HCT116 (cell line): ENCODE results near the gene FRRS1. TPM values are rescaled to one million over a fixed set of nuclear protein-coding genes. Genes with fewer than 3 reads are reported as not detected.
"Not testable (repeated sequence)": the region's sequence is repeated elsewhere in the genome, so short reads cannot be mapped to it uniquely, and the experiment has no call there.

ENCODE experiments used
- ATAC-seq: fragments of 200-7000 bp; cut with Tn5 transposase; 2 replicates; pipeline ENCODE4 v1.9.1; 2020; ENCODE audit warnings: mild to moderate bottlenecking, moderate library complexity
- BruUV-seq: library from RNA; stranded (reverse); fragments of 400-500 nt; replicated peaks from 2 replicates; lab custom pipeline; 2021; lab: Mats Ljungman, UMichigan
- CTCF ChIA-PET: fragments of 300-600 bp; sonication (Branson Sonifier 250); formaldehyde crosslinking; loops from one replicate; lab custom pipeline; 2021; ENCODE audit warnings: antibody characterized with exemption; lab: Charles Lee
- POLR2A ChIA-PET: fragments of 300-600, 350-600 bp; sonication (Branson Sonifier 250); formaldehyde crosslinking; loops from one replicate; lab custom pipeline; 2021; ENCODE audit warnings: antibody characterized with exemption; lab: Charles Lee
- RAD21 ChIA-PET, 2 experiments: fragments of 300-600 bp; sonication (Branson Sonifier 250); formaldehyde crosslinking; loops; one replicate each; lab custom pipeline; 2023; ENCODE audit warnings: low total read pairs in 2 of 2; ENCODE audit not compliant: uncharacterized antibody in 2 of 2, unreplicated experiment in 2 of 2, low non-redundant PET in 1 of 2; lab: Charles Lee
- DNase-seq: peaks from one replicate; pipeline ENCODE4 v3.0.0-alpha.2; 2010; ENCODE audit warnings: low read depth, low spot score
- H2AFZ ChIP-seq: fragments of 200-600 bp; shearing (Covaris generic), sonication (generic); 2 replicates; pipeline ENCODE4 v1.6.1; 2017; ENCODE audit warnings: low read depth, mixed run types, mixed read lengths, antibody characterized with exemption, low read length; ENCODE audit not compliant: poor library complexity, severe bottlenecking
- H3K27ac ChIP-seq: 2 replicates; pipeline ENCODE4 v1.5.1; 2012; ENCODE audit warnings: low read depth, low read length
- H3K27me3 ChIP-seq: fragments of 200-600 bp; sonication (generic); 2 replicates; pipeline ENCODE4 v1.6.1; 2016; ENCODE audit warnings: mixed run types, low read length, mixed read lengths; ENCODE audit not compliant: insufficient read depth
- H3K36me3 ChIP-seq, 2 experiments: fragments of 200-500 bp in 1 of 2; fragments of 200-600 bp in 1 of 2; sonication (Bioruptor generic) in 1 of 2; sonication (generic) in 1 of 2; 2 replicates each; pipeline versions ENCODE4 v1.5.1 to v1.6.1; 2014 to 2016; ENCODE audit warnings: low read length in 2 of 2, inconsistent platforms in 1 of 2, mixed read lengths in 1 of 2, mixed run types in 1 of 2; ENCODE audit not compliant: insufficient read depth in 2 of 2, control insufficient read depth in 1 of 2
- H3K4me1 ChIP-seq, 2 experiments: fragments of 200-600 bp in 1 of 2; sonication (generic) in 1 of 2; 2 replicates each; pipeline versions ENCODE4 v1.5.1 to v1.6.1; 2012 to 2017; ENCODE audit warnings: low read length in 2 of 2, inconsistent platforms in 1 of 2, mild to moderate bottlenecking in 1 of 2, mixed read lengths in 1 of 2, mixed run types in 1 of 2, moderate library complexity in 1 of 2; ENCODE audit not compliant: insufficient read depth in 2 of 2, control insufficient read depth in 1 of 2
- H3K4me2 ChIP-seq: fragments of 200-600 bp; sonication (generic); 2 replicates; pipeline ENCODE4 v1.6.1; 2017; ENCODE audit warnings: mixed run types, low read length, mixed read lengths
- H3K4me3 ChIP-seq, 2 experiments: fragments of 200-600 bp in 1 of 2; sonication (generic) in 1 of 2; replicated peaks in 1 of 2; 2 replicates each; pipeline ENCODE4 v1.5.1; 2011 to 2016; ENCODE audit warnings: low read length in 2 of 2, control low read depth in 1 of 2, low read depth in 1 of 2, mild to moderate bottlenecking in 1 of 2, mixed read lengths in 1 of 2, mixed run types in 1 of 2
- H3K79me2 ChIP-seq: fragments of 200-600 bp; sonication (generic); 2 replicates; pipeline ENCODE4 v1.6.1; 2017; ENCODE audit warnings: mild to moderate bottlenecking, mixed run types, low read length, moderate library complexity, mixed read lengths; ENCODE audit not compliant: insufficient read depth
- H3K9ac ChIP-seq: fragments of 200-600 bp; sonication (generic); 2 replicates; pipeline ENCODE4 v1.6.1; 2016; ENCODE audit warnings: low read length, mixed read lengths
- H3K9me2 ChIP-seq: fragments of 200-600 bp; sonication (generic), shearing (Covaris generic); 2 replicates; pipeline ENCODE4 v1.6.1; 2017; ENCODE audit warnings: mixed run types, mild to moderate bottlenecking, moderate library complexity; ENCODE audit not compliant: insufficient read depth
- H3K9me3 ChIP-seq, 2 experiments: fragments of 200-500 bp in 1 of 2; fragments of 200-600 bp in 1 of 2; sonication (Bioruptor generic) in 1 of 2; sonication (generic) in 1 of 2; 2 replicates each; pipeline ENCODE4 v1.6.1; 2014 to 2017; ENCODE audit warnings: low read length in 2 of 2, mixed read lengths in 2 of 2, inconsistent platforms in 1 of 2, low read depth in 1 of 2, mild to moderate bottlenecking in 1 of 2, mixed run types in 1 of 2, moderate library complexity in 1 of 2; ENCODE audit not compliant: control insufficient read depth in 1 of 2, insufficient read depth in 1 of 2
- H4K20me1 ChIP-seq: fragments of 200-600 bp; sonication (generic), shearing (Covaris generic); 2 replicates; pipeline ENCODE4 v1.6.1; 2017; ENCODE audit warnings: mixed run types, mild to moderate bottlenecking, moderate library complexity; ENCODE audit not compliant: insufficient read depth
- ATF3 ChIP-seq: IDR thresholded peaks from 2 replicates; pipeline ENCODE4 v1.6.1; 2012
- CTCF ChIP-seq, 3 experiments: fragments of 200-600 bp in 1 of 3; sonication (generic) in 1 of 3; IDR thresholded peaks in 2 of 3; conservative IDR thresholded peaks in 1 of 3; 2 replicates each; pipeline ENCODE4 v1.5.1; 2012 to 2017; ENCODE audit warnings: low read depth in 2 of 3, low read length in 2 of 3, antibody characterized with exemption in 1 of 3, borderline replicate concordance in 1 of 3, control low read depth in 1 of 3, mild to moderate bottlenecking in 1 of 3, mixed read lengths in 1 of 3, mixed run types in 1 of 3, moderate library complexity in 1 of 3; ENCODE audit not compliant: insufficient read depth in 1 of 3
- EGR1 ChIP-seq: IDR thresholded peaks from 2 replicates; pipeline ENCODE4 v1.6.1; 2012; ENCODE audit warnings: low read depth
- EZH2 ChIP-seq: fragments of 200-600 bp; sonication (generic); IDR thresholded peaks from 2 replicates; pipeline ENCODE4 v1.6.1; 2017; ENCODE audit warnings: antibody characterized with exemption, mixed run types
- EZH2phosphoT487 ChIP-seq: fragments of 200-600 bp; IDR thresholded peaks from 2 replicates; pipeline ENCODE4 v1.6.1; 2018; ENCODE audit warnings: antibody characterized with exemption, borderline replicate concordance
- MAX ChIP-seq: IDR thresholded peaks from 2 replicates; pipeline ENCODE4 v1.6.1; 2012
- REST ChIP-seq: IDR thresholded peaks from 2 replicates; pipeline ENCODE4 v1.6.1; 2012; ENCODE audit warnings: low read depth
- TCF7L2 ChIP-seq: IDR thresholded peaks from 2 replicates; pipeline ENCODE4 v1.7.0; 2011; ENCODE audit warnings: borderline replicate concordance, inconsistent platforms; ENCODE audit not compliant: insufficient read depth, insufficient read length; ENCODE audit errors: extremely low read depth
- ZNF274 ChIP-seq: fragments of 200-500 bp; sonication (Bioruptor generic); IDR thresholded peaks from 2 replicates; pipeline ENCODE4 v1.6.1; 2014; ENCODE audit warnings: mild to moderate bottlenecking, low read depth, low read length, inconsistent platforms
- intact Hi-C: fragments of 100-400 bp; cut with micrococcal nuclease; formaldehyde crosslinking; loops from 2 replicates; pipeline ENCODE4 v1.10.0; 2022
- total RNA-seq: library from RNA; stranded (reverse); gene quantifications from one replicate; pipeline ENCODE4 v1.2.1, GENCODE V29; 2021; ENCODE audit not compliant: unreplicated experiment

Gene FRRS1
- total RNA-seq, 1 experiment from 2014 or later: 19.8 TPM

- Histone ChIP-seq H3K4me2 (peak overlapping the region; percentile 22), H3K27me3 (no peaks in the 10 kb centered on the region), H3K4me3 (no peak overlapping the region), H4K20me1 (no peaks in the 10 kb centered on the region), H3K27ac (no peak overlapping the region), H3K9me3 (no peaks in the 10 kb centered on the region), H3K4me1 (peaks cover 10 to 71% of the 10 kb centered on the region in 2 experiments; a peak in 3 of 4 replicates), H3K79me2 (peaks cover 55% of the 10 kb centered on the region), H3K36me3 (no peaks in the 10 kb centered on the region), H3K9me2 (no peaks in the 10 kb centered on the region), H3K9ac (no peak overlapping the region), H2AFZ (no peak overlapping the region)
- ATAC-seq: no peak
- intact Hi-C loops: no loop called here
- ChIA-PET CTCF (no interaction called here), RAD21 (no interaction called here), POLR2A (no interaction called here)
- no peak for DNase-seq
- no TSS peak for BruUV-seq
- TF ChIP-seq MAX (no peak), ZNF274 (no peak), TCF7L2 (no peak), EZH2phosphoT487 (no peak), EGR1 (no peak), CTCF (IDR thresholded peaks at IDR 0.05 in 2 of 3, conservative IDR thresholded peaks at IDR 0.05 in 1 of 3; ENCODE audit: borderline replicate concordance in 1 of 3, insufficient read depth in 1 of 3, low read depth in 2 of 3, low read length in 2 of 3) (no peak), ATF3 (no peak), EZH2 (no peak), REST (no peak)
These were observed 6.8 kb downstream of the FRRS1 start for GRCh38 chr1:99759518-99760160.

GRCh38 chr1:99758686-99759517 is 7.5 kb downstream of the FRRS1 start:
- ATAC-seq, POLR2A ChIA-PET: not testable (repeated sequence)
- peaks cover 55% of the 10 kb centered on the region for H3K79me2 ChIP-seq

More at GRCh38 chr1:99758686-99759517, 7.5 kb downstream of the FRRS1 start:
- H3K27ac ChIP-seq: peak overlapping the region; percentile 40; the same call in 1 of the 2 replicates
- H3K4me3 ChIP-seq, H3K9ac ChIP-seq, RAD21 ChIA-PET, H4K20me1 ChIP-seq, BruUV-seq, intact Hi-C loops, H3K9me3 ChIP-seq, H2AFZ ChIP-seq, H3K9me2 ChIP-seq, H3K36me3 ChIP-seq, CTCF ChIA-PET, DNase-seq, H3K27me3 ChIP-seq: not testable (repeated sequence)
- H3K4me1 ChIP-seq: peaks cover 10 to 74% of the 10 kb centered on the region in 2 experiments; a peak in 3 of 4 replicates
- peak overlapping the region; percentile 59 for H3K4me2 ChIP-seq
